GM12874 (cell line): ENCODE measurements around the gene ACY1.

Experiments
- TF ChIP-seq, protein P1 (sequence below): IDR thresholded peaks from 2 replicates; pipeline ENCODE4 v1.5.1; 2011; ENCODE audit warnings: low read depth, mild to moderate bottlenecking, control low read depth, low read length, moderate library complexity; ENCODE audit not compliant: insufficient read depth

The ACY1 gene

DNA sequence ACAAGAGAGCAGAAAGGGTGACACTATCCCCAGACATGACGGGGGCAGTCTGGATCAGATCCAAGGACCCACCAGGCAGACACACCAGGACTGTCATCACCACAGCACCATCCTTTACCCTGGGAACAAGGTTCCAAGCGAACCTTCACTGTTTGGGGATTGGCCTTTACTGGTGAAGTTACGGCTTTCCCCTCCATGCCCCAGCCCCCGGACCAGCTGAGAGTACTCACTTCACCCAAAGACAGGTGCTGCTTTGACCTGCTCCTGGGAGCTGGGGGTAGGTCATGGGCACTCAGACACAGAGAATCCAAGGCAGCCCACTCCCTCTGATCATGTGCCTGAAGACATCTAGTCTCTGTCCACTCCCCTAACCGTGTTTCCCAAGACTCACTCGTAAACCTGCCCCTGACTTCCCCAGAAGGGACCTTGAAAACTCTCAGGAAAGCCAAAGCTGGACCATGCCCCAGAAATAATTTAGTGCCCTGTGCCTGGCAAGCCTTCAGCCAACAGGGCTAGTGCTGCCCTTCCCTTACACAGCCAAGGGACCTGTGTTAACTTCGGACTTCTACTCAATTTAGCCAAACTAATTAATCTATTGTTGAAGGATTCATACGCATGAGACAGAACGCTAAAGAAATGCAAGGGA lies 44.4 kb upstream of the ACY1 start:
- TF ChIP-seq, protein P1, sequence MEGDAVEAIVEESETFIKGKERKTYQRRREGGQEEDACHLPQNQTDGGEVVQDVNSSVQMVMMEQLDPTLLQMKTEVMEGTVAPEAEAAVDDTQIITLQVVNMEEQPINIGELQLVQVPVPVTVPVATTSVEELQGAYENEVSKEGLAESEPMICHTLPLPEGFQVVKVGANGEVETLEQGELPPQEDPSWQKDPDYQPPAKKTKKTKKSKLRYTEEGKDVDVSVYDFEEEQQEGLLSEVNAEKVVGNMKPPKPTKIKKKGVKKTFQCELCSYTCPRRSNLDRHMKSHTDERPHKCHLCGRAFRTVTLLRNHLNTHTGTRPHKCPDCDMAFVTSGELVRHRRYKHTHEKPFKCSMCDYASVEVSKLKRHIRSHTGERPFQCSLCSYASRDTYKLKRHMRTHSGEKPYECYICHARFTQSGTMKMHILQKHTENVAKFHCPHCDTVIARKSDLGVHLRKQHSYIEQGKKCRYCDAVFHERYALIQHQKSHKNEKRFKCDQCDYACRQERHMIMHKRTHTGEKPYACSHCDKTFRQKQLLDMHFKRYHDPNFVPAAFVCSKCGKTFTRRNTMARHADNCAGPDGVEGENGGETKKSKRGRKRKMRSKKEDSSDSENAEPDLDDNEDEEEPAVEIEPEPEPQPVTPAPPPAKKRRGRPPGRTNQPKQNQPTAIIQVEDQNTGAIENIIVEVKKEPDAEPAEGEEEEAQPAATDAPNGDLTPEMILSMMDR = no peak

DNA sequence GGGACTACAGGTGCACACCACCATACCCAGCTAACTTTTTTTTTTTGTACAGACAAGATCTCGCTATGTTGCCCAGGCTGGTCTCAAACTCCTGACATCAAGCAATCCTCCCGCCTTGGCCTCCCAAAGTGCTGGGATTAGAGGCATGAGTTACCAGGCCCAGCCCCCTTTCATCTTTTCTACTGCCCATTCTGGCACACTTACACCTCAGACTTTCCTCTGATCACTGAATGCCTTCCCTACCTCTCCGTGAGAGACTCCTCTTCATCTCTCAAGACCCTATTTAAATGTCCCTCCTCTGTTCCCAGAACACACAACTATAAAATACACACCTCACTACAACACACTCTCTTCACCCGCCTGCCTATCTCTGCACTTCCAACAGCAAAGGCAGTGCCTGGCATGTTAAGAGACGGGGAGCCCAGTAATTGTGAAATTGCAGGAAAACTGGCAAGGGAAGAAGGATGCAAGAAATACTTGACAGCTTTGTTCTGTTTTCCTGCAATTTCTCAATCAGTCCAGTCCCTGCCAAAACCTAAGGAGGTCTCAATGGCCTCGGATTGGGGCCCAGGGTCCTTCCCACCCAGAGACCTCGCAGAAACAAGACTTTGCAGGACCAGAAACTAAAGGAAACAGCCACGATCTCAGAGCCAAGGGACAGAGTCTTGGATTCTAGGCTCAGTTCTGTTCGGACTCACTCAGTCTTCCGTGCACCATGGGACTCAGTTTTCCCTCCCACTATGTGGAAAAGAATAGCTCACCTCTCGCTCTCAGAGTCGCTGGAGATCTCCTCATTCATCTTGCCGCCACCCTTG lies 42.5 kb upstream of the ACY1 start:
- TF ChIP-seq, protein P1 = no peak

- TF ChIP-seq, protein P1 = no peak
Measured at GRCh38 chr3:51941463-51941797, 41.9 kb upstream of the ACY1 start.

- TF ChIP-seq, protein P1 = peak; percentile 100
Measured at GRCh38 chr3:51941798-51942602, 41.3 kb upstream of the ACY1 start, which contains the start of the genes PARP3 and RRP9. PARP3 (plus strand) TSS chr3:51942363; CDS start chr3:51943356, 993 bp downstream. RRP9 (minus strand) TSS chr3:51941904; CDS start chr3:51941867, 37 bp downstream.

- TF ChIP-seq, protein P1 = no peak
Measured at GRCh38 chr3:51942603-51943450, 40.5 kb upstream of the ACY1 start.

DNA sequence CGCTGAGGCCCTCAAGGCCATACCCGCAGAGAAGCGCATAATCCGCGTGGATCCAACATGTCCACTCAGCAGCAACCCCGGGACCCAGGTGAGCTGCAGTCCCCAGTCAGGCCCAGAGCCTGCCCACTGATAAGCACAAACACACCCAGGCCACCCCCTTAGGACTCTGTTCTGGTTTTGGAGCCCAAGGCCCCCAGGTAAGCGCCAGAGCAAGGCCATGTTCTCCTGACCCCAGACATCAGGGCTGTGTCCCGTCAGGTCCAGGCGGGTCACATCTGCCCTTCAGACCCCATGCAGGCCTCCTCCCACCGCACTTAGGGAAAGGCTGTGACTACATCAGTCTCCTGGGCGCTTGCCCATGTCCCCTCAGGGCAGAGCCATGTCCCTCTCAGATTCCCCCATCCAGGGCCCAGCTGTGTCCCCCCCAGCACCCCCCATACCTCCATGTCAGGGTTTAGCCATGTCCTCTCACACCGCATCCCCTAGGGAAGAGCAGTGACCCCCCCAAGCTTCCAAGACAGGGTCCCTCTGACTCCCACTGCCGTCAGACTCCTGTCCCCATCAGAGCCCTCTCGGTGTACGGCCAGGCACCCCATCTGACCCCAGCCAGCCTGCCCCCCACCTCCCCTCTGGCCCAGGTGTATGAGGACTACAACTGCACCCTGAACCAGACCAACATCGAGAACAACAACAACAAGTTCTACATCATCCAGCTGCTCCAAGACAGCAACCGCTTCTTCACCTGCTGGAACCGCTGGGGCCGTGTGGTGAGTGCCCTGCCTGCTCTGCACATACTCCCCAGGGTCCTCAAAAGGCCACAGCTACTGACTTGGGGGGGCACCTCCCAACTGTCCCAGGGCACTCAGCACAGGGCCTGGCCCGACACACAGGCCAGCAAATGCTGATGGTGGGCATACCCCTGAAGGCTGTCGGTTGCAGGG lies 39.6 kb upstream of the ACY1 start:
- TF ChIP-seq, protein P1 = no peak
